Motor neuron (in vitro differentiated cells): ENCODE results near the gene FCN3. TPM values are rescaled to one million over a fixed set of nuclear protein-coding genes. Genes with fewer than 3 reads are reported as not detected.

Source experiments
- ATAC-seq, 8 experiments: fragments of 200-7000 bp; cut with Tn5 transposase; replicated peaks in 6 of 8; 2 replicates each; pipeline ENCODE4 v1.8.0; 2021; ENCODE audit warnings: mild to moderate bottlenecking in 8 of 8, moderate library complexity in 8 of 8
- H3K27ac ChIP-seq, 2 donors: fragments of 250-450 bp; sonication (Bioruptor Pico); 2 replicates each; pipeline ENCODE4 v1.9.0; 2021; ENCODE audit warnings: antibody characterized with exemption in 2 of 2, mild to moderate bottlenecking in 2 of 2, moderate library complexity in 1 of 2
- H3K4me1 ChIP-seq, 2 donors: fragments of 250-450 bp; sonication (Bioruptor Pico); replicated peaks in 1 of 2; 2 replicates each; pipeline ENCODE4 v1.6.1; 2021; ENCODE audit warnings: antibody characterized with exemption in 2 of 2, mild to moderate bottlenecking in 2 of 2, moderate library complexity in 1 of 2
- H3K4me3 ChIP-seq, 5 donors: fragments of 250-450 bp; sonication (Bioruptor Pico); 2 replicates each; pipeline ENCODE4 v1.9.0; 2021; ENCODE audit warnings: antibody characterized with exemption in 5 of 5, mild to moderate bottlenecking in 5 of 5, moderate library complexity in 4 of 5
- WGBS, 10 experiments: fragments of 450-650 bp; shearing (Covaris generic); methylation state at CpG; one replicate each; pipeline ENCODE4 v1.0.0; 2022; 5-methylcytosine and 5-hydroxymethylcytosine counted together
- in situ Hi-C, 9 experiments: fragments of 400-800 bp; cut with MboI; loops; one replicate each; pipeline ENCODE4 v1.15.0; 2021; ENCODE audit warnings: low sequenced_read_pairs in 9 of 9, low pct_unique_long_range_greater_than_20kb in 2 of 9; ENCODE audit not compliant: unreplicated experiment in 9 of 9
- total RNA-seq, 8 experiments: library from RNA; unstranded; fragments of 300-600 nt; gene quantifications; 2 replicates each; pipeline versions ENCODE4 v1.2.3 to v1.2.4, GENCODE V29; 2022

FCN3 gene
- 10 to 100 TPM in 1 of 8 experiments, 1 to 10 TPM in 4, under 1 TPM in 1, not detected in 2; 0.37 to 10.3 (median 2.3) TPM for total RNA-seq

GRCh38 chr1:27374362-27375086, at the start of gene FCN3:
TSS of gene FCN3 (minus strand) at chr1:27374824. CDS start at chr1:27374818, 6 bp downstream.
- in situ Hi-C loops, result loop anchor here in 3 of 9 experiments (25.0 kb wide), 2 partner anchors 238 to 262 kb away; partner anchors contain the start of gene AHDC1 (in 2 of the 3)
- Histone ChIP-seq H3K4me1 (no peaks in the 10 kb centered on the region), H3K27ac (no peak within 1 kb of the TSS), H3K4me3 (no peak within 1 kb of the TSS)
- 25 to 90% (median 72%) methylated on average over 1 to 3 of the region's 4 CpGs for WGBS, 10 experiments
- ATAC-seq, result peak in 4 of 8 experiments; percentile 15 to 95 (median 65)

- Histone ChIP-seq H3K4me1 (peaks cover 24 to 33% of the 10 kb centered on the region in 2 donors), H3K4me3 (no peak overlapping the region), H3K27ac (no peak overlapping the region)
- no peak for ATAC-seq
- 53 to 100% (median 86%) methylated on average over 1 to 4 of the region's 4 CpGs; no CpG with 5 or more reads in 3 of the 10 experiments for WGBS, 10 experiments
- in situ Hi-C loops, result loop anchor here in 1 of 9 experiments (25.0 kb wide), 1 partner anchor 214 kb away; the partner anchor contains the start of gene FGR
These were observed 49.1 kb upstream of the FCN3 start for GRCh38 chr1:27423709-27424108.

- peak in 7 of 8 experiments; percentile 98 to 100 (median 99) for ATAC-seq
- Histone ChIP-seq H3K4me1 (peaks cover 16 to 20% of the 10 kb centered on the region in 2 donors), H3K4me3 (no peak overlapping the region), H3K27ac (peak overlapping the region; percentile 52 to 77)
- WGBS, 10 experiments, result 0 to 69% (median 37%) methylated on average over 1 to 11 of the region's 14 CpGs; no CpG with 5 or more reads in 1 of the 10 experiments
- in situ Hi-C loops, result loop anchor here in 1 of 9 experiments (25.0 kb wide), 1 partner anchor 219 kb away; the partner anchor contains the start of gene FGR
These were observed 43.9 kb upstream of the FCN3 start for GRCh38 chr1:27418326-27419185.

GRCh38 chr1:27417713-27418112, 43.1 kb upstream of the FCN3 start:
- Histone ChIP-seq H3K4me1 (peaks cover 16 to 20% of the 10 kb centered on the region in 2 donors), H3K27ac (peak overlapping the region; percentile 52 to 77), H3K4me3 (no peak overlapping the region)
- in situ Hi-C loops, result loop anchor here in 1 of 9 experiments (25.0 kb wide), 1 partner anchor 220 kb away; the partner anchor contains the start of gene FGR
- 92 to 100% (median 97%) methylated on average over 1 to 3 of the region's 3 CpGs; no CpG with 5 or more reads in 4 of the 10 experiments for WGBS, 10 experiments
- ATAC-seq, result no peak

GRCh38 chr1:27416387-27417111, 41.9 kb upstream of the FCN3 start:
- 67 to 100% (median 93%) methylated on average over 1 to 3 of the region's 3 CpGs; no CpG with 5 or more reads in 3 of the 10 experiments for WGBS, 10 experiments
- Histone ChIP-seq H3K4me3 (no peak overlapping the region), H3K27ac (no peak overlapping the region), H3K4me1 (peaks cover 16 to 20% of the 10 kb centered on the region in 2 donors)
- in situ Hi-C loops, result loop anchor here in 1 of 9 experiments (25.0 kb wide), 1 partner anchor 221 kb away; the partner anchor contains the start of gene FGR
- ATAC-seq, result peak in 4 of 8 experiments; percentile 25 to 73 (median 46)

GRCh38 chr1:27414091-27414490, 39.5 kb upstream of the FCN3 start:
- Histone ChIP-seq H3K27ac (no peak overlapping the region), H3K4me3 (no peak overlapping the region), H3K4me1 (peaks cover 16% of the 10 kb centered on the region in 2 donors)
- in situ Hi-C loops, result loop anchor here in 1 of 9 experiments (25.0 kb wide), 1 partner anchor 223 kb away; the partner anchor contains the start of gene FGR
- no peak for ATAC-seq
- 60 to 100% (median 100%) methylated on average over 1 of the region's 1 CpG; no CpG with 5 or more reads in 4 of the 10 experiments for WGBS, 10 experiments

- in situ Hi-C loops, result loop anchor here in 1 of 9 experiments (25.0 kb wide), 1 partner anchor 224 kb away; the partner anchor contains the start of gene FGR
- H3K4me1 ChIP-seq, result peaks cover 5 to 6% of the 10 kb centered on the region in 2 donors
- no peak overlapping the region for H3K27ac ChIP-seq
- H3K4me3 ChIP-seq, result no peak overlapping the region
- 86 to 100% (median 100%) methylated on average over 1 to 4 of the region's 4 CpGs; no CpG with 5 or more reads in 3 of the 10 experiments for WGBS, 10 experiments
- ATAC-seq, result no peak
These were observed 38.4 kb upstream of the FCN3 start for GRCh38 chr1:27413004-27413403.

- 83 to 100% (median 96%) methylated on average over 1 to 4 of the region's 4 CpGs; no CpG with 5 or more reads in 3 of the 10 experiments for WGBS, 10 experiments
- H3K4me3 ChIP-seq, result no peak overlapping the region
- no peak overlapping the region for H3K27ac ChIP-seq
- no peak for ATAC-seq
- H3K4me1 ChIP-seq, result peaks cover under 1% of the 10 kb centered on the region in 2 donors
- in situ Hi-C loops, result loop anchor here in 1 of 9 experiments (25.0 kb wide), 1 partner anchor 225 kb away; the partner anchor contains the start of gene FGR
These were observed 37.9 kb upstream of the FCN3 start for GRCh38 chr1:27412502-27412901.

GRCh38 chr1:27410709-27411108, 36.1 kb upstream of the FCN3 start:
- 33 to 100% (median 92%) methylated on average over 1 to 2 of the region's 2 CpGs; no CpG with 5 or more reads in 4 of the 10 experiments for WGBS, 10 experiments
- peaks cover 10 to 11% of the 10 kb centered on the region in 2 donors for H3K4me1 ChIP-seq
- H3K27ac ChIP-seq, result no peak overlapping the region
- no peak overlapping the region for H3K4me3 ChIP-seq
- no peak for ATAC-seq
- in situ Hi-C loops, result loop anchor here in 1 of 9 experiments (25.0 kb wide), 1 partner anchor 227 kb away; the partner anchor contains the start of gene FGR

- Histone ChIP-seq H3K4me3 (no peak overlapping the region), H3K4me1 (peaks cover 20 to 21% of the 10 kb centered on the region in 2 donors), H3K27ac (no peak overlapping the region)
- 86 to 100% (median 97%) methylated on average over 1 to 5 of the region's 11 CpGs; no CpG with 5 or more reads in 6 of the 10 experiments for WGBS, 10 experiments
- no peak for ATAC-seq
- in situ Hi-C loops, result loop anchor here in 1 of 9 experiments (25.0 kb wide), 1 partner anchor 228 kb away; the partner anchor contains the start of gene FGR
These were observed 35.0 kb upstream of the FCN3 start for GRCh38 chr1:27409669-27410068.

- in situ Hi-C loops, result loop anchor here in 1 of 9 experiments (25.0 kb wide), 1 partner anchor 229 kb away; the partner anchor contains the start of gene FGR
- Histone ChIP-seq H3K4me1 (peaks cover 35 to 37% of the 10 kb centered on the region in 2 donors), H3K4me3 (no peak overlapping the region), H3K27ac (no peak overlapping the region)
- no peak for ATAC-seq
- 60 to 98% (median 96%) methylated on average over 1 to 8 of the region's 9 CpGs; no CpG with 5 or more reads in 5 of the 10 experiments for WGBS, 10 experiments
These were observed 33.5 kb upstream of the FCN3 start for GRCh38 chr1:27408151-27408550.
